Kidney (tissue), 14 donors: ENCODE data around the gene SMPD4. TPM values are rescaled to one million over a fixed set of nuclear protein-coding genes. Genes with fewer than 3 reads are reported as not detected.
A peak's percentile ranks its signal among the peaks of the same experiment; 100 is the strongest.
"Not testable (repeated sequence)": the region's sequence is repeated elsewhere in the genome, so short reads cannot be mapped to it uniquely, and the experiment has no call there.

ENCODE experiments used
- DNase-seq, 5 donors: peaks; one replicate each; pipeline ENCODE4 v3.0.0-alpha.2; 2013 to 2020
- FAIRE-seq: peaks from 2 replicates; lab custom pipeline; 2012; peaks lifted over from hg19 to GRCh38; lab: Jason Lieb, UNC
- H3K27ac ChIP-seq, 2 donors: one replicate each; pipeline ENCODE4 v1.7.0; 2013; ENCODE audit warnings: low read depth in 2 of 2, low read length in 2 of 2, inconsistent platforms in 1 of 2
- H3K27me3 ChIP-seq: one replicate; pipeline ENCODE4 v1.7.1; 2013; ENCODE audit warnings: low read length, inconsistent platforms; ENCODE audit not compliant: control insufficient read depth, insufficient read depth
- H3K36me3 ChIP-seq, 3 donors: one replicate each; pipeline versions ENCODE4 v1.7.0 to v1.7.1; 2013; ENCODE audit warnings: low read length in 3 of 3, control low read depth in 1 of 3, inconsistent platforms in 1 of 3; ENCODE audit not compliant: insufficient read depth in 3 of 3, control insufficient read depth in 2 of 3
- H3K4me1 ChIP-seq, 3 donors: one replicate each; pipeline versions ENCODE4 v1.7.0 to v1.7.1; 2013; ENCODE audit warnings: low read length in 3 of 3, inconsistent platforms in 1 of 3, low read depth in 1 of 3; ENCODE audit not compliant: control insufficient read depth in 2 of 3, insufficient read depth in 2 of 3
- H3K4me3 ChIP-seq, 3 donors: one replicate each; pipeline versions ENCODE4 v1.7.0 to v1.8.1; 2013; ENCODE audit warnings: low read length in 3 of 3, control low read depth in 1 of 3, inconsistent platforms in 1 of 3
- H3K9ac ChIP-seq, 3 donors: one replicate each; pipeline versions ENCODE4 v1.7.0 to v1.7.1; 2013; ENCODE audit warnings: low read length in 3 of 3, control low read depth in 1 of 3, inconsistent platforms in 1 of 3
- H3K9me3 ChIP-seq, 3 donors: one replicate each; pipeline versions ENCODE4 v1.7.0 to v1.7.1; 2013; ENCODE audit warnings: low read length in 3 of 3, control low read depth in 1 of 3, inconsistent platforms in 1 of 3; ENCODE audit not compliant: control insufficient read depth in 2 of 3, insufficient read depth in 1 of 3
- intact Hi-C: fragments of 100-400 bp; cut with DNase I; formaldehyde crosslinking; loops from one replicate; pipeline ENCODE4 v1.11.1; 2022
- polyA plus RNA-seq: library from polyadenylated mRNA; stranded (reverse); fragments of 350-450 nt; fragmentation: Illumina TruSeq; extraction: RNeasy Lipid Tissue Mini Kit (QIAGEN cat#74804); gene quantifications from one replicate; pipeline ENCODE4 v1.2.3, GENCODE V29; 2014; ENCODE audit warnings: low read depth, low replicate concordance; ENCODE audit not compliant: insufficient read depth
- total RNA-seq: library from RNA; stranded (reverse); fragmentation: NEBNext Ultra II Directional; extraction: Animal tissue kit (Norgen Biotek cat#: 25700); gene quantifications from one replicate; pipeline ENCODE4 v1.2.1, GENCODE V29; 2021
- TF ChIP-seq, protein P1 (sequence below): IDR thresholded peaks from 3 replicates; pipeline ENCODE4 v1.5.1; 2012; ENCODE audit warnings: mild to moderate bottlenecking, moderate library complexity, borderline replicate concordance; ENCODE audit not compliant: insufficient read depth; ENCODE audit errors: extremely low read depth
- donor health status: control.
- donor health status: control.
- donor health status: control.
- donor health status: control.
- donor health status: control.
- donor health status: DM: yes; HTN: yes; CAD: no.
- donor health status: Normal renal cell carcinoma (clear cell type).

The SMPD4 gene
- total and polyA plus RNA-seq, 2 donors from 2014 or later = 21.6 to 41.1 TPM

- intact Hi-C loops = no loop called here
- no peaks in the 10 kb centered on the region for H3K36me3 ChIP-seq
- TF ChIP-seq, protein P1, sequence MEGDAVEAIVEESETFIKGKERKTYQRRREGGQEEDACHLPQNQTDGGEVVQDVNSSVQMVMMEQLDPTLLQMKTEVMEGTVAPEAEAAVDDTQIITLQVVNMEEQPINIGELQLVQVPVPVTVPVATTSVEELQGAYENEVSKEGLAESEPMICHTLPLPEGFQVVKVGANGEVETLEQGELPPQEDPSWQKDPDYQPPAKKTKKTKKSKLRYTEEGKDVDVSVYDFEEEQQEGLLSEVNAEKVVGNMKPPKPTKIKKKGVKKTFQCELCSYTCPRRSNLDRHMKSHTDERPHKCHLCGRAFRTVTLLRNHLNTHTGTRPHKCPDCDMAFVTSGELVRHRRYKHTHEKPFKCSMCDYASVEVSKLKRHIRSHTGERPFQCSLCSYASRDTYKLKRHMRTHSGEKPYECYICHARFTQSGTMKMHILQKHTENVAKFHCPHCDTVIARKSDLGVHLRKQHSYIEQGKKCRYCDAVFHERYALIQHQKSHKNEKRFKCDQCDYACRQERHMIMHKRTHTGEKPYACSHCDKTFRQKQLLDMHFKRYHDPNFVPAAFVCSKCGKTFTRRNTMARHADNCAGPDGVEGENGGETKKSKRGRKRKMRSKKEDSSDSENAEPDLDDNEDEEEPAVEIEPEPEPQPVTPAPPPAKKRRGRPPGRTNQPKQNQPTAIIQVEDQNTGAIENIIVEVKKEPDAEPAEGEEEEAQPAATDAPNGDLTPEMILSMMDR = no peak
- no peak overlapping the region for H3K27ac ChIP-seq
- DNase-seq (peak in 1 of 5 donors; percentile 59), FAIRE-seq (no peak)
- H3K9ac ChIP-seq = no peak overlapping the region
- no peak overlapping the region for H3K4me3 ChIP-seq
- H3K27me3 ChIP-seq = no peaks in the 10 kb centered on the region
- no peaks in the 10 kb centered on the region for H3K4me1 ChIP-seq
- H3K9me3 ChIP-seq = no peaks in the 10 kb centered on the region
Measured at GRCh38 chr2:130152816-130153595, 28.4 kb downstream of the SMPD4 start.

GRCh38 chr2:130152136-130152815, 29.1 kb downstream of the SMPD4 start:
- H3K27me3 ChIP-seq, H3K9me3 ChIP-seq, H3K27ac ChIP-seq, intact Hi-C loops, H3K9ac ChIP-seq, H3K4me3 ChIP-seq, FAIRE-seq, H3K4me1 ChIP-seq, H3K36me3 ChIP-seq: not testable (repeated sequence)
- peak in 1 of 5 donors; percentile 44 for DNase-seq

GRCh38 chr2:130151145-130151512, 30.3 kb downstream of the SMPD4 start:
- H3K27me3 ChIP-seq, FAIRE-seq, H3K4me3 ChIP-seq, H3K36me3 ChIP-seq, H3K9ac ChIP-seq, H3K4me1 ChIP-seq, H3K9me3 ChIP-seq, intact Hi-C loops, H3K27ac ChIP-seq: not testable (repeated sequence)
- DNase-seq = peak in 1 of 5 donors; percentile 13

DNA sequence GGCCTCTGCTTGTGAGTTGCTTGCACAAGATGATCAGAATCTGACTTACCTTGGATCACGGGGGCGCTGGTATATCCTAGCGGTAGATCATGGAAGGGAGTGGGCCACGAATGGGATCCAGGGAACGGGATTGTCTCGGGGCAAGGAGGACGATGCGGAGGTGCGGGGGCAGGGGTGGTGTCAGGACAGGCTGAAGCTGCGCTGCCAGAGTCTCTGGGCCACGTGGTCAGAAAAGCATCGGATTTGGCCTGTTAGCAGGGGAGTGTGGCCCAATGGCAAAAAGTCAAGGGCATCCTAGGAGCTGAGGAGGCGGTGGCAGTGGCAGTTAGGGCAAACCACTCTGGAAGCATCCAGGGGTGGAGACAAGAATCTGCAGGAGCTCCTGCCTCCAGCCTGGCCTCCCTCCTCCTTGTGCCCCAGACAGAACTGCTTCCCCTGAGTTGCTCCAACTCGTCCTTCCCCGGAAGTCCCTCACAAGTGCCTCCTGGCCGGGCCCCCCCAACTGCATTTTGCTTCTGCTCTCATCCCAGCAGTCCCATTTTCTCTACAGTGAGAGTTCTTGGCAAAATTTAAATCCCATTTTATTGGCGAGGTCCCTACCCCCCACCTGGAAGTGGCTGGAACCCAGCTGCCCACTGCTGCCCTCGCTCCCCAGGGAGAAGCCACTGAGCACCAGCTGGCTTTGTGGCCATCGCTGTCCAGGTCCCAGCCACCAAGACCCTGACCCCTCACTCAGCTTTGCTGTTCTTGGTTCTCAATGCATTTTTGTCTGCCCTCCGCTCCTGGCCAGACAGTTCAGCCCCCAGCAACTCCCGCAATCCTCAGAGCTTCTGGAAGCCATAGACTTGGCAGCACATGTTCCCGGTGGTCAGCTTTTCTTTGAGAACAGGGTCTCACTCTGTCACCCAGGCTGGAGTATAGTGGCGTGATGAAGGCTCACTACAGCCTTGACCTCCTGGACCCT, 30.9 kb downstream of the SMPD4 start:
- H3K27ac ChIP-seq = no peak overlapping the region
- no peak overlapping the region for H3K4me3 ChIP-seq
- no peaks in the 10 kb centered on the region for H3K27me3 ChIP-seq
- TF ChIP-seq, protein P1 = no peak
- no peaks in the 10 kb centered on the region for H3K4me1 ChIP-seq
- intact Hi-C loops = no loop called here
- no peak for FAIRE-seq
- peak in 1 of 5 donors; percentile 75 for DNase-seq
- no peaks in the 10 kb centered on the region for H3K36me3 ChIP-seq
- H3K9ac ChIP-seq = no peak overlapping the region
- H3K9me3 ChIP-seq = no peaks in the 10 kb centered on the region

GRCh38 chr2:130148515-130148914, 32.9 kb downstream of the SMPD4 start:
- intact Hi-C loops = not testable (repeated sequence)

DNA sequence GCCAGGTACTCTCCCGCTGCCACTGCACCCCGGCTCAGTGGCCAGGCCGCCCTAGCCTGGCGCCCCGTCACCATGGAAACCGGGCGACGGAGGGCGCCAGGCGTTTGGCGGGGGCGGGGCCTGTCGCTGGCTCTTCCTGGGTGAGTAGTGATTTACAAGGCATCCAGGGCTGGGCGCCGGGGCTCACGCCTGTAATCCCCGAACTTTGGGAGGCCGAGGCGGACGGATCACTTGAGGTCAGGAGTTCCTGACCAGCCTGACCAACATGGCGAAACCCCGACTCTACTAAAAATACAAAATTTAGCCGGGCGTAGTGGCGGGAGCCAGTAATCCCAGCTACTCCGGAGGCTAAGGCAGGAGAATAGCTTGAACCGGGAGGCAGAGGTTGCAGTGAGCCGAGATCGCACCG, 36.4 kb downstream of the SMPD4 start, which contains the start of gene CCDC74B:
Gene CCDC74B, minus strand, starts transcription at position 107 of the 409 bp plus-strand sequence. CDS start 116 bp downstream, outside the sequence.
- intact Hi-C loops, H3K27me3 ChIP-seq, H3K4me3 ChIP-seq, H3K27ac ChIP-seq, H3K9me3 ChIP-seq, H3K4me1 ChIP-seq, FAIRE-seq, H3K36me3 ChIP-seq, H3K9ac ChIP-seq: not testable (repeated sequence)
- peak; percentile 47 to 86 (median 69) for DNase-seq

More at GRCh38 chr2:130148515-130148914, 32.9 kb downstream of the SMPD4 start:
- H3K4me1 ChIP-seq, H3K4me3 ChIP-seq, H3K9ac ChIP-seq, H3K36me3 ChIP-seq, H3K27me3 ChIP-seq, H3K27ac ChIP-seq, FAIRE-seq, H3K9me3 ChIP-seq: not testable (repeated sequence)
- peak in 3 of 5 donors; percentile 17 to 32 (median 18) for DNase-seq
